Peyer's patch (tissue), 4 donors: ENCODE measurements around the gene LRRC3B. TPM values are rescaled to one million over a fixed set of nuclear protein-coding genes. Genes with fewer than 3 reads are reported as not detected.

ENCODE experiments used
- DNase-seq, 3 donors: peaks; one replicate each; pipeline ENCODE4 v3.0.0-alpha.2; 2017 to 2019
- H3K27ac ChIP-seq, 4 donors: fragments of 200-600 bp; sonication (generic); one replicate each; pipeline ENCODE4 v1.5.1; 2016 to 2019
- H3K27me3 ChIP-seq, 2 donors: fragments of 200-600 bp; sonication (generic); one replicate each; pipeline ENCODE4 v1.5.1; 2019
- H3K36me3 ChIP-seq, 3 donors: fragments of 200-600 bp; sonication (generic); one replicate each; pipeline ENCODE4 v1.5.1; 2016 to 2019
- H3K4me1 ChIP-seq, 4 donors: fragments of 200-600 bp; sonication (generic); one replicate each; pipeline ENCODE4 v1.5.1; 2016 to 2019
- H3K4me3 ChIP-seq, 4 donors: fragments of 200-600 bp; sonication (generic); 1 replicate in 3 of 4; 2 replicates in 1 of 4; pipeline ENCODE4 v1.5.1; 2016 to 2019; ENCODE audit warnings: mild to moderate bottlenecking in 1 of 4
- H3K9me3 ChIP-seq, 4 donors: fragments of 200-600 bp; sonication (generic); one replicate each; pipeline ENCODE4 v1.5.1; 2016 to 2019; ENCODE audit warnings: mild to moderate bottlenecking in 1 of 4
- CTCF ChIP-seq, 6 experiments: fragments of 450-650 bp in 4 of 6; fragments of 200-600 bp in 2 of 6; sonication (generic) in 1 of 6; IDR thresholded peaks; one replicate each; pipeline ENCODE4 v1.5.1; 2017 to 2019; ENCODE audit warnings: antibody characterized with exemption in 6 of 6, mild to moderate bottlenecking in 3 of 6, moderate library complexity in 1 of 6
- POLR2A ChIP-seq, 2 donors: fragments of 450-650 bp; IDR thresholded peaks; one replicate each; pipeline ENCODE4 v1.5.1; 2017; ENCODE audit warnings: antibody characterized with exemption in 2 of 2, mild to moderate bottlenecking in 2 of 2, moderate library complexity in 2 of 2
- total RNA-seq, 4 donors: library from RNA; depleted of rRNA; stranded (reverse); fragments of >200 nt; gene quantifications; one replicate each; pipeline ENCODE4 v1.1.0, GENCODE V29; 2016

LRRC3B gene
- total RNA-seq, 4 donors from 2014 or later = not detected

GRCh38 chr3:26681632-26682031 is 59.1 kb downstream of the LRRC3B start:
- H3K9me3 ChIP-seq = no peaks in the 10 kb centered on the region
- DNase-seq = no peak
- H3K27ac ChIP-seq = no peak overlapping the region
- H3K4me1 ChIP-seq = no peaks in the 10 kb centered on the region
- H3K36me3 ChIP-seq = no peaks in the 10 kb centered on the region
- H3K27me3 ChIP-seq = no peaks in the 10 kb centered on the region
- H3K4me3 ChIP-seq = no peak overlapping the region
- TF ChIP-seq CTCF (IDR thresholded peaks at IDR 0.05) = no peak
- TF ChIP-seq POLR2A (IDR thresholded peaks at IDR 0.05) = no peak

GRCh38 chr3:26682406-26682805 is 59.8 kb downstream of the LRRC3B start:
- TF ChIP-seq CTCF (IDR thresholded peaks at IDR 0.05) (no peak), POLR2A (IDR thresholded peaks at IDR 0.05) (no peak)
- no peak for DNase-seq

GRCh38 chr3:26683902-26684301 is 61.3 kb downstream of the LRRC3B start:
- Histone ChIP-seq H3K36me3 (no peaks in the 10 kb centered on the region), H3K9me3 (no peaks in the 10 kb centered on the region), H3K4me3 (no peak overlapping the region), H3K27ac (no peak overlapping the region), H3K27me3 (no peaks in the 10 kb centered on the region), H3K4me1 (no peaks in the 10 kb centered on the region)
- no peak for DNase-seq
- TF ChIP-seq POLR2A (IDR thresholded peaks at IDR 0.05) (no peak), CTCF (IDR thresholded peaks at IDR 0.05) (no peak)

More at GRCh38 chr3:26682406-26682805, 59.8 kb downstream of the LRRC3B start:
- no peaks in the 10 kb centered on the region for H3K9me3 ChIP-seq
- H3K27ac ChIP-seq = no peak overlapping the region
- no peak overlapping the region for H3K4me3 ChIP-seq
- no peaks in the 10 kb centered on the region for H3K36me3 ChIP-seq
- no peaks in the 10 kb centered on the region for H3K27me3 ChIP-seq
- no peaks in the 10 kb centered on the region for H3K4me1 ChIP-seq

GRCh38 chr3:26687466-26687865 is 64.9 kb downstream of the LRRC3B start:
- TF ChIP-seq POLR2A (IDR thresholded peaks at IDR 0.05) = no peak
- H3K9me3 ChIP-seq = no peaks in the 10 kb centered on the region
- no peaks in the 10 kb centered on the region for H3K4me1 ChIP-seq
- H3K36me3 ChIP-seq = no peaks in the 10 kb centered on the region
- H3K27ac ChIP-seq = no peak overlapping the region
- DNase-seq = no peak
- no peaks in the 10 kb centered on the region for H3K27me3 ChIP-seq
- no peak overlapping the region for H3K4me3 ChIP-seq

GRCh38 chr3:26699553-26699952 is 77.0 kb downstream of the LRRC3B start:
- DNase-seq = no peak
- Histone ChIP-seq H3K9me3 (no peaks in the 10 kb centered on the region), H3K4me3 (no peak overlapping the region), H3K27me3 (no peaks in the 10 kb centered on the region), H3K27ac (no peak overlapping the region), H3K4me1 (no peaks in the 10 kb centered on the region), H3K36me3 (no peaks in the 10 kb centered on the region)
- TF ChIP-seq CTCF (IDR thresholded peaks at IDR 0.05) (no peak), POLR2A (IDR thresholded peaks at IDR 0.05) (no peak)

GRCh38 chr3:26703519-26703918 is 80.9 kb downstream of the LRRC3B start:
- Histone ChIP-seq H3K4me1 (no peaks in the 10 kb centered on the region), H3K36me3 (no peaks in the 10 kb centered on the region), H3K9me3 (no peaks in the 10 kb centered on the region), H3K27me3 (no peaks in the 10 kb centered on the region), H3K4me3 (no peak overlapping the region), H3K27ac (no peak overlapping the region)
- no peak for TF ChIP-seq POLR2A (IDR thresholded peaks at IDR 0.05)
- TF ChIP-seq CTCF (IDR thresholded peaks at IDR 0.05) = no peak
- no peak for DNase-seq
